ENCODE results near the gene TAOK2. TPM values are rescaled to one million over a fixed set of nuclear protein-coding genes. Genes with fewer than 3 reads are reported as not detected.

The TAOK2 gene
- total and polyA plus RNA-seq, 2 of the 13 experiments (the other 11 are each of a cell fraction or from before 2014, with no cell fraction given), result 17.4 to 43.2 TPM

GRCh38 chr16:29995911-29996765 is 22.5 kb downstream of the TAOK2 start, which contains the start of gene INO80E (continued):
- TF ChIP-seq ZNF407 (CRISPR knock-in tag; IDR thresholded peaks at IDR 0.05; ENCODE audit: not compliant biosample characterization) (no peak), ZNF777 (CRISPR knock-in tag; IDR thresholded peaks at IDR 0.05) (no peak; the same call in 1 of the 2 replicates), SALL1 (CRISPR knock-in tag; IDR thresholded peaks at IDR 0.05) (peak; percentile 68), ARID2 (CRISPR knock-in tag; IDR thresholded peaks at IDR 0.05; ENCODE audit: borderline replicate concordance) (peak; percentile 98), SNAPC4 (CRISPR knock-in tag; IDR thresholded peaks at IDR 0.05) (peak; percentile 28), ZNF530 (CRISPR knock-in tag; IDR thresholded peaks at IDR 0.05; ENCODE audit: low read depth) (no peak), ZNF337 (CRISPR knock-in tag; IDR thresholded peaks at IDR 0.05; ENCODE audit: borderline replicate concordance, low read depth) (peak; percentile 95), HNRNPK (IDR thresholded peaks at IDR 0.05; ENCODE audit: low read depth, low read length, poor library complexity, severe bottlenecking) (no peak), PLRG1 (conservative IDR thresholded peaks at IDR 0.05) (no peak), ZNF263 (CRISPR knock-in tag; IDR thresholded peaks at IDR 0.05) (peak; percentile 45; the same call in 1 of the 2 replicates), ZNF678 (CRISPR knock-in tag; IDR thresholded peaks at IDR 0.05) (no peak), ZNF660 (CRISPR knock-in tag; IDR thresholded peaks at IDR 0.05; ENCODE audit: borderline replicate concordance, low read depth) (no peak), ZNF780A (CRISPR knock-in tag; IDR thresholded peaks at IDR 0.05) (no peak; the same call in 1 of the 2 replicates)

Measured in HepG2 (cell line).